Lower lobe of right lung (tissue), 2 donors: Measurements from ENCODE around the gene MYL10. TPM values are rescaled to one million over a fixed set of nuclear protein-coding genes. Genes with fewer than 3 reads are reported as not detected.
A peak's percentile ranks its signal among the peaks of the same experiment; 100 is the strongest.

Experiments used
- ATAC-seq, 2 donors: fragments of 200-7000 bp; cut with Tn5 transposase; one replicate each; pipeline ENCODE4 v1.9.1; 2020 to 2022; ENCODE audit warnings: mild to moderate bottlenecking in 2 of 2, moderate library complexity in 2 of 2
- DNase-seq: peaks from one replicate; pipeline ENCODE4 v3.0.0-alpha.2; 2020
- H3K27ac ChIP-seq: fragments of 200-600 bp; one replicate; pipeline ENCODE4 v1.8.0; 2022
- H3K27me3 ChIP-seq: fragments of 200-600 bp; one replicate; pipeline ENCODE4 v1.8.0; 2022; ENCODE audit warnings: low read depth
- H3K36me3 ChIP-seq: fragments of 200-600 bp; one replicate; pipeline ENCODE4 v1.8.0; 2022; ENCODE audit warnings: mild to moderate bottlenecking
- H3K4me1 ChIP-seq: fragments of 200-600 bp; one replicate; pipeline ENCODE4 v1.8.0; 2022
- H3K4me3 ChIP-seq: fragments of 200-600 bp; one replicate; pipeline ENCODE4 v1.8.0; 2022; ENCODE audit warnings: mild to moderate bottlenecking
- H3K9me3 ChIP-seq: fragments of 200-600 bp; one replicate; pipeline ENCODE4 v1.8.0; 2022
- CTCF ChIP-seq: fragments of 200-600 bp; IDR thresholded peaks from one replicate; pipeline ENCODE4 v1.8.0; 2022; ENCODE audit warnings: antibody characterized with exemption, mild to moderate bottlenecking
- intact Hi-C: fragments of 100-400 bp; cut with DNase I; formaldehyde crosslinking; loops from one replicate; pipeline ENCODE4 v1.11.0; 2022
- total RNA-seq: library from RNA; stranded (reverse); fragmentation: NEBNext Ultra II Directional; extraction: Animal tissue kit (Norgen Biotek cat#: 25700); gene quantifications from one replicate; pipeline ENCODE4 v1.2.1, GENCODE V29; 2021
- donor health status: DM: no; HTN: yes; CAD: no; lungs with severe emphysema.

The MYL10 gene
- total RNA-seq, 1 donor from 2014 or later, result not detected

GRCh38 chr7:101618916-101619315 lies 10.2 kb downstream of the MYL10 start:
- no peaks in the 10 kb centered on the region for H3K4me1 ChIP-seq
- H3K27ac ChIP-seq, result no peak overlapping the region
- intact Hi-C loops, result no loop called here
- peaks cover 3% of the 10 kb centered on the region for H3K27me3 ChIP-seq
- H3K36me3 ChIP-seq, result no peaks in the 10 kb centered on the region
- H3K4me3 ChIP-seq, result no peak overlapping the region
- no peak for ATAC-seq
- H3K9me3 ChIP-seq, result no peaks in the 10 kb centered on the region
- no peak for DNase-seq
- no peak for TF ChIP-seq CTCF

GRCh38 chr7:101618207-101618839 lies 10.8 kb downstream of the MYL10 start:
- DNase-seq, result peak; percentile 34
- no peaks in the 10 kb centered on the region for H3K9me3 ChIP-seq
- peaks cover 4% of the 10 kb centered on the region for H3K27me3 ChIP-seq
- intact Hi-C loops, result no loop called here
- TF ChIP-seq CTCF, result no peak
- no peak overlapping the region for H3K27ac ChIP-seq
- no peaks in the 10 kb centered on the region for H3K4me1 ChIP-seq
- ATAC-seq, result peak in 1 of 2 donors; percentile 4
- H3K36me3 ChIP-seq, result no peaks in the 10 kb centered on the region
- H3K4me3 ChIP-seq, result no peak overlapping the region

- intact Hi-C loops, result no loop called here
- H3K36me3 ChIP-seq, result no peaks in the 10 kb centered on the region
- ATAC-seq, result no peak
Observed at GRCh38 chr7:101617451-101618206, 11.5 kb downstream of the MYL10 start.

GRCh38 chr7:101615446-101615845 lies 13.7 kb downstream of the MYL10 start:
- TF ChIP-seq CTCF, result no peak
- no peaks in the 10 kb centered on the region for H3K36me3 ChIP-seq
- H3K27me3 ChIP-seq, result peaks cover 4% of the 10 kb centered on the region
- no peaks in the 10 kb centered on the region for H3K9me3 ChIP-seq
- intact Hi-C loops, result no loop called here
- DNase-seq, result no peak
- no peak overlapping the region for H3K27ac ChIP-seq
- no peak overlapping the region for H3K4me3 ChIP-seq
- ATAC-seq, result peak; percentile 17 to 22
- H3K4me1 ChIP-seq, result no peaks in the 10 kb centered on the region

More at GRCh38 chr7:101617451-101618206, 11.5 kb downstream of the MYL10 start:
- peaks cover 4% of the 10 kb centered on the region for H3K27me3 ChIP-seq
- TF ChIP-seq CTCF, result no peak
- no peaks in the 10 kb centered on the region for H3K4me1 ChIP-seq
- H3K9me3 ChIP-seq, result no peaks in the 10 kb centered on the region
- no peak overlapping the region for H3K4me3 ChIP-seq
- no peak for DNase-seq
- H3K27ac ChIP-seq, result no peak overlapping the region

GRCh38 chr7:101614939-101615302 lies 14.2 kb downstream of the MYL10 start:
- TF ChIP-seq CTCF, result no peak
- H3K27ac ChIP-seq, result no peak overlapping the region
- ATAC-seq (peak; percentile 59 to 68), DNase-seq (peak; percentile 62)
- peaks cover 4% of the 10 kb centered on the region for H3K27me3 ChIP-seq
- no peaks in the 10 kb centered on the region for H3K36me3 ChIP-seq
- no peaks in the 10 kb centered on the region for H3K9me3 ChIP-seq
- no peaks in the 10 kb centered on the region for H3K4me1 ChIP-seq
- no peak overlapping the region for H3K4me3 ChIP-seq
- intact Hi-C loops, result no loop called here
